GM19025 (cell line): ENCODE measurements around the gene VTN.

Experiments used
- ATAC-seq: cut with Tn5 transposase; IDR thresholded peaks from one replicate; pipeline ENCODE4 v1.9.1; 2021; ENCODE audit warnings: mild to moderate bottlenecking, low read depth, moderate library complexity; ENCODE audit not compliant: unreplicated experiment

VTN gene

DNA sequence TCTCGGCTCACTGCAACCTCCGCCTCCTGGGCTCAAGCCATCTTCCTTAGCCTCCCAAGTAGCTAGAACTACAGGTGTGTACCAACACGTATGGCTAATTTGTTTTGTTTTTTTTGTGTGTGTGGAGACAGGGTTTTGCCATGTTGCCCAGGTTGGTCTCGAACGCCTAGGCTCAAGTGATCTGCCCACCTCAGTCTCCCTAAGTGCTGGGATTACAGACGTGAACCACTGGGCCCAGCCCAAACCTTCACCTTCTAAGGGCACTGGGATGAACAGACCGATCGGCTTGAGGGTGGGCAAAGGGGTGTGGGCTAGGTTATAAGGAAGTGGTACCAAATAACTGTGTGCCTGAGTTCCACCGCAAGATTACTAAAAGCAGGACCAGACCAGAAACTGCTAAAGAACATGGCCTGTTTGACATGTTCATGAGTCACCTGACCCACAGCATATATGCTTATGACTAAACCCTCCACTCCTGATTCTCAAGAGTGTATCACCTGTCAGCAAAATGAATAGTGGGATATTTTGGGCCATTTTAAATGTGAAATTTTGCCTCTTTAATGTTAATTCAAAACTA, 43.0 kb downstream of the VTN start:
- peak; percentile 60 for ATAC-seq

GRCh38 chr17:28326114-28326513, 44.0 kb downstream of the VTN start:
- ATAC-seq: no peak

GRCh38 chr17:28325211-28325610, 44.9 kb downstream of the VTN start:
- no peak for ATAC-seq

DNA sequence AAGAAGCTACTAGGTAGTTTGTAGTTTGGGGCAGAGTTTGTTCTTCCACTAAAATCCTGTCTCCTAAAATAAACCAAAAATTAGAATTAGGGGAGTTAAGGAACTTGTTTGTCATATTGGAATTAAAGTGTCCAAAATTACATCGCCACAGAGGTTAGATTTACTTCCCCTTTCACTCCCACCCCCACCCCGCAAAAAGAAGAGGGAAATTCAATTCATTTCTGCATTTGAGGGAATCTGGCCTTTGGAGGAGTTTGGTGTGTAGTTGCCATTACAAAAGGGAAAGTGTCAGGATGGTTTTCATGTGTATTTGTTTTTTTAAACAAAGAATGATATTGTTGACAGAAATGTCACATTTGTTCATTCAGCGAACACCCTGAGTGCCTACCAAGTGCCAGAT, 45.3 kb downstream of the VTN start:
- ATAC-seq: no peak

DNA sequence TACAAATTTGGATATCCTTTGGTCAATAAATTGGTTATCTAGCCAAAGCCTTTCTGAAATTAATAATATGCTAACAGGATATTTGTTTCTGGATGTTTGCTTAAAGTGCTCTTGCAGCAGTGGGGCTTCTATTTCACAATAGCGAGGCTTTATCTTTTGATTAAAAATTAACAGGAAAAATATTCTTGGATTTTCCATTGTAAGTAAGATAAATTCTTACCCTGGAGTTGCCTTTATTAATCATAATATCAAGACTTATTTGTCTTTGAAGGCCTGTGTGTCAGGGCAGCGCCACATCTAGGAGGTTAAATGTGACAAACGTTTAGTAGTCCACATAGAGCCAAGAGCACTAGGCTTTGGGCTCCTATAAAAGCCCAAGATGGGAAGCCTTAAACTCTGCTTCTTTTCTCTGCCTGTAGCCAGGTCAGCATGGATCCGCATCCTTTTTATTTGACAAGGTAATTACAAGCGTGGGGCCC, 45.8 kb downstream of the VTN start:
- no peak for ATAC-seq

- ATAC-seq: no peak
Measured at GRCh38 chr17:28320215-28321061, 49.7 kb downstream of the VTN start.

- no peak for ATAC-seq
Measured at GRCh38 chr17:28319598-28319935, 50.5 kb downstream of the VTN start.

DNA sequence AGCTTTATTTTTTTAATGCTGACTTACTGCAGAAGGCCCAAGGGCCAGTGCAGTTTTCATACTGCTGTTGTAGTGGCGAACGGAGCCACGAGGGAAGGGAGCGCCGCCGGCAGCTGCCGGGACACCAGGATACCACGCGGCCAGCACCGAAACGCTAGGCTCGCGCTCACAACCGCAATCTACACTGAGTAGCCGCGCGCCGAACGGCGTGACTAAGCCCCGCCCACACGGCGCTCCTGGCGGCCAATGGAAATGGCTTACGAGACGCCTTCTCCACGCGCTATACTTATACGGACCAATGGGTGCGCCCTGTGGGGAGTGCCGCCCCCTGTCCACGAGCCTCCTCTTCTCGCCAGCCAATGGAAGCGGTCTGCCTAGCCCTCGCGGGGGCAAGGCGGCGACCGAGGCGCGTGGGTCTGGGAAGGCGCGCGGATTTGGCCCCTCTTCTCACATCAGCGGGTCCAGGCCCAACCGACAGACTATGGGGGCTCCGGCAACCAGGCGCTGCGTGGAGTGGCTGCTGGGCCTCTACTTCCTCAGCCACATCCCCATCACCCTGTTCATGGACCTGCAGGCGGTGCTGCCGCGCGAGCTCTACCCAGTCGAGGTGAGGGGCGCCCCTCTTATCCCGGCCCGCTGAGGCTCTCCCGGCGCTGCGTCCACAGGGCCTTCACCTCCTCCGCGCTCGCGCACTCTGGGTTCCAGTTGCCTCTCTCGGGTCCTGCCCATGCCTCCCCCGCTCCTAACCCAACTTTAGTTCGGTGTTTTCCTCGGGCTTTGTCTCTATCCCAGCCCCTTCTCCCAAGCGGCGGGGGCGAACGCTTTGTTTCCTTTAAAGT, 51.1 kb downstream of the VTN start, which contains the start of gene TMEM97:
TMEM97 (plus strand) TSS at position 442 of the 839 bp plus-strand sequence; CDS start at position 482, 40 bp downstream.
- peak; percentile 94 for ATAC-seq

DNA sequence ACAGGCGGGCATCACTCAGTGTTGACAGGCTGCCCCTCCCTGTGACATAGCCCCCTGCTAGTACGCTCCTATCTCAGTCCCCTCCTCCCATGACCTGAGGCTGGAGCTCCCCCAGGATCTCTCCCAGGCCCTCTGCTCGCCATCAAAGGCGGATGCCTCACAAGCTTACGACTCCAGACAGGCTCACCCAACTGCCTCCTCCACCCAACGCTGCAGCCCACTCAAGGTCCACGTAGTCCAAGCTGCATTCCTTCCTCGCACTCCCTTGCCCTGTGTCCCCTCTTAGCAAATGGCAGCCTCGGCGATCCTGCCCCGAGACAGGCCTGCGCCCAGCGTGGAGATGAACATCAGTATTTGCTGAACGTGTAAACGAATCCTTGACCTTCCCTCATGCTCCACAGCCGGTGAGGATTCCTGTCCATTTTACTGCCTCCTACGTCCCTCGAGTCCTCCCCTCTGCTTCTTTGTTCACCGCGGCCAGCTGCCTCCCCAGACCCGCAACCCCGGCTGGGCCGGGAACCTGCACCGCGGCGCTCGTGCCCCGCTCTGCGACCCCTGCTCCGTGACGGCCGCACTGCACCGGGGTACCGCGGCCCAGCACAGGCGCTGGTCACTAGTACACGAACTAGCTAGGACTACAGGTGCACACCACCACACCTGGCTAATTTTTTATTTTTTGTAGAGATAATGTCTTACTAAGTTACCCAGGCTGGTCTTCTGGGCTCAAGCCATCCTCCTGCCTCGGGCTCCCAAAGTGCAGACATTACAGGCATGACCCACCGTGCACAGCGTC, 51.9 kb downstream of the VTN start:
- ATAC-seq: no peak
